ENCODE data around the gene UBA5. TPM values are rescaled to one million over a fixed set of nuclear protein-coding genes. Genes with fewer than 3 reads are reported as not detected.

The UBA5 gene
- total RNA-seq, 1 donor from 2014 or later = 38.2 TPM

DNA sequence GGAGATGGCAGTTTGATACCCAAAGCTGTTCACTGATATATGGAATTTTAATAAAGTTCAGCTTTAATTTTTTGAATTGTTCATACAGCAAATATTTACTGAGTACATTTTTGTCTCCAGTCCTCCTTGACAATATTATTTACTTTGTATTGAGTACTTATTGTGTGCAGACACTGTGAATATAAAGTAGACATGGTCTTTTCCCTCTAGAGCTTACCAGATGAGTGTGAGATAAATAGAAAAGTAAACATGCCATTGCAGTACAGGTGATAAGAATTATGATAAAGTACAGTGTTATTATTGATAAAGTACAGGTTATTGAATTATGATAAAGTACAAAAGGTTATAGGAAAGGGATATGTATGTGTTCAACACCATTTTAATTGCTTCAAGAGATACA lies 2.1 kb downstream of the UBA5 start:
- H3K9me3 Mint-ChIP-seq (ENCODE audit: low read depth) = no peaks in the 10 kb centered on the region
- DNase-seq (ENCODE audit: low spot score) = no peak
- no peaks in the 10 kb centered on the region for H3K27me3 Mint-ChIP-seq (ENCODE audit: low read depth)
- no peaks in the 10 kb centered on the region for H3K36me3 Mint-ChIP-seq (ENCODE audit: low read depth)
- TF ChIP-seq, protein P1, sequence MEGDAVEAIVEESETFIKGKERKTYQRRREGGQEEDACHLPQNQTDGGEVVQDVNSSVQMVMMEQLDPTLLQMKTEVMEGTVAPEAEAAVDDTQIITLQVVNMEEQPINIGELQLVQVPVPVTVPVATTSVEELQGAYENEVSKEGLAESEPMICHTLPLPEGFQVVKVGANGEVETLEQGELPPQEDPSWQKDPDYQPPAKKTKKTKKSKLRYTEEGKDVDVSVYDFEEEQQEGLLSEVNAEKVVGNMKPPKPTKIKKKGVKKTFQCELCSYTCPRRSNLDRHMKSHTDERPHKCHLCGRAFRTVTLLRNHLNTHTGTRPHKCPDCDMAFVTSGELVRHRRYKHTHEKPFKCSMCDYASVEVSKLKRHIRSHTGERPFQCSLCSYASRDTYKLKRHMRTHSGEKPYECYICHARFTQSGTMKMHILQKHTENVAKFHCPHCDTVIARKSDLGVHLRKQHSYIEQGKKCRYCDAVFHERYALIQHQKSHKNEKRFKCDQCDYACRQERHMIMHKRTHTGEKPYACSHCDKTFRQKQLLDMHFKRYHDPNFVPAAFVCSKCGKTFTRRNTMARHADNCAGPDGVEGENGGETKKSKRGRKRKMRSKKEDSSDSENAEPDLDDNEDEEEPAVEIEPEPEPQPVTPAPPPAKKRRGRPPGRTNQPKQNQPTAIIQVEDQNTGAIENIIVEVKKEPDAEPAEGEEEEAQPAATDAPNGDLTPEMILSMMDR (IDR thresholded peaks at IDR 0.05) = no peak
- H3K4me1 Mint-ChIP-seq (ENCODE audit: low read depth) = peaks cover 47% of the 10 kb centered on the region
- peak overlapping the region; percentile 11 for H3K4me3 Mint-ChIP-seq (ENCODE audit: unreplicated experiment)
- H3K27ac Mint-ChIP-seq (ENCODE audit: unreplicated experiment) = no peak overlapping the region

DNA sequence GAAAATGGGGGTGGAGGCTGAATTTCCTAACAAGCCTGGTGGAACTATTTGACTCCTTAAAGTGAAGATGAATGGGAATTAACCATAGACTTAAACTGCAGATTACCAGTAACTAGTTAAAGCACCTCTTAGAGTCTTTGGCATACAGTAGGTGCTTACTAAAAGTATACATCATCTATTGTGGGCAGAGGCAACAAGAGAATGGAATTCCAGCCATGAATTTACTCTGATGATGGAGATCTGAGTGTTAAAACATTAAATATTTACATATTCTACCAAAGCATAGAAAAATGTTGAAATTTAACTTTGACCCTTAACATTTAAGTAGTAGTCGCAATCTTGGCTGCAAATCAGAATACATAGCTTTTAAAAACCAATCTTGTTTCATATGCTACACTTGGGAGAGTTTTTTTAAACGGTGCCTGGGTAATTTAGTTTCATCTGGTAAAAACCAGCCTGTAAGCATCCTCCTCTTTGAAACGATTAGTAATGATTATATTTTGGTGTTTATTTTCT lies 5.2 kb downstream of the UBA5 start:
- Mint-ChIP-seq H3K27me3 (ENCODE audit: low read depth) (no peaks in the 10 kb centered on the region), H3K36me3 (ENCODE audit: low read depth) (peaks cover 1% of the 10 kb centered on the region), H3K27ac (ENCODE audit: unreplicated experiment) (no peak overlapping the region), H3K4me3 (ENCODE audit: unreplicated experiment) (no peak overlapping the region), H3K4me1 (ENCODE audit: low read depth) (peaks cover 37% of the 10 kb centered on the region), H3K9me3 (ENCODE audit: low read depth) (no peaks in the 10 kb centered on the region)
- DNase-seq (ENCODE audit: low spot score) = no peak
- TF ChIP-seq, protein P1 (IDR thresholded peaks at IDR 0.05) = no peak

DNA sequence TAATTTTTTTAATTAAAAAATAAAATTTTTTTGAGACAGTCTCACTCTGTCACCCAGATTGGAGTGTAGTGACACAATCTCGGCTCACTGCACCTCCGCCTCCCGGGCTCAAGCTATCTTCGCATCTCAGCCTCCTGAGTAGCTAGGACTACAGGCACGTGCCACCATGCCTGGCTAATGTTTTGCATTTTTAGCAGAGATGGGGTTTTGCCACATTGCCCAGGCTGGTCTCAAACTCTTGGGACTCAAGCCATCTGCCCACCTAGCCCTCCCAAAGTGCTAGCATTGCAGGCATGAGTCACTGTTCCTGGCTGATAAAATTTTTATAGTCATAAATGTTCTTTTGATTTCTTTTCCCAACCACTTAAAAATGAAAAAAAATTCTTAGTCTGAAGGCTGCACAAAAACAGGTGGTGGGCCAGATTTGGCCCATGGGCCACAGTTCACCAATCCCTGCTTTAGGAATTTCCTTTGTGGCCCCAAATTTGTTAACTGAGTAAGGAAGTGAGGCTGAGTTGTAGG lies 9.2 kb downstream of the UBA5 start:
- peaks cover 9% of the 10 kb centered on the region for H3K36me3 Mint-ChIP-seq (ENCODE audit: low read depth)
- no peak for DNase-seq (ENCODE audit: low spot score)
- H3K27ac Mint-ChIP-seq (ENCODE audit: unreplicated experiment) = peak overlapping the region; percentile 51
- no peaks in the 10 kb centered on the region for H3K27me3 Mint-ChIP-seq (ENCODE audit: low read depth)
- H3K4me1 Mint-ChIP-seq (ENCODE audit: low read depth) = peaks cover 16% of the 10 kb centered on the region
- TF ChIP-seq, protein P1 (IDR thresholded peaks at IDR 0.05) = no peak
- no peaks in the 10 kb centered on the region for H3K9me3 Mint-ChIP-seq (ENCODE audit: low read depth)
- H3K4me3 Mint-ChIP-seq (ENCODE audit: unreplicated experiment) = no peak overlapping the region

DNA sequence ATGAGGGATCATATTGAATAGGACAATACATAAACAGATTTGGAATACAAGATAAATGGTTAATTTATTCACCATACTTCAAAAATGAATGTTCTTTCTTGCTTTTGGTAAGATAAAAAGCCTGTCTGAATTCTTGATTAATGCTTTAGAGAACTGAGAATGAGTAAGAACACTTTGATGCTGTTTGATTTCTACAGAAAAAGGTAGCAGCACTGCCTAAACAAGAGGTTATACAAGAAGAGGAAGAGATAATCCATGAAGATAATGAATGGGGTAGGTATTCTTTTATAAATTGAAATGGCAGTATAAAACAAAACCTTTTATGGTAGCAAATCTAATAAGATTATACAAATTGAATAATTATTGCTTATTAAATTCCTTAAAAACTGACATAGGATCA lies 15.3 kb downstream of the UBA5 start:
- Mint-ChIP-seq H3K36me3 (ENCODE audit: low read depth) (peaks cover 18% of the 10 kb centered on the region), H3K4me1 (ENCODE audit: low read depth) (peaks cover 4% of the 10 kb centered on the region), H3K4me3 (ENCODE audit: unreplicated experiment) (no peak overlapping the region), H3K27me3 (ENCODE audit: low read depth) (no peaks in the 10 kb centered on the region), H3K9me3 (ENCODE audit: low read depth) (no peaks in the 10 kb centered on the region), H3K27ac (ENCODE audit: unreplicated experiment) (no peak overlapping the region)
- no peak for DNase-seq (ENCODE audit: low spot score)
- TF ChIP-seq, protein P1 (IDR thresholded peaks at IDR 0.05) = no peak

DNA sequence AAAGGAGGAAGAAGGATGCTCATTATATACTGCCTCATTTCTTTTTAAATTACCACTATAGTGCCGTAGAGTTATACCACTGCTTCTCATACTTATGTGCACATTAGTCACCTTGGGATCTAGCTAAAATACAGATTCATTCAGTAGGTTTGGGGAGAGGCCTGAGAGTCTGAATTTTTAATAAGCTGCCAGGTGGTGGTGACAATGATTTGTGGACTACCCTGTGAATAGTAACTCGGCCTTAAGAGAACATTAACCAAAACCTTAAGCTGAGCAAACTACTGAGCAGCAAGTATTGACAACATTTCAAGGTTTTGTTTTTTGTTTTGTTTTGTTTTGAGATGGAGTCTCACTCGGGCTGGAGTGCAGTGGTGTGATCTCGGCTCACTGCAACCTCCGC lies 19.8 kb downstream of the UBA5 start:
- peaks cover 13% of the 10 kb centered on the region for H3K36me3 Mint-ChIP-seq (ENCODE audit: low read depth)
- H3K27me3 Mint-ChIP-seq (ENCODE audit: low read depth) = no peaks in the 10 kb centered on the region
- peaks cover 4% of the 10 kb centered on the region for H3K4me1 Mint-ChIP-seq (ENCODE audit: low read depth)
- H3K27ac Mint-ChIP-seq (ENCODE audit: unreplicated experiment) = no peak overlapping the region
- H3K4me3 Mint-ChIP-seq (ENCODE audit: unreplicated experiment) = no peak overlapping the region
- TF ChIP-seq, protein P1 (IDR thresholded peaks at IDR 0.05) = no peak
- H3K9me3 Mint-ChIP-seq (ENCODE audit: low read depth) = no peaks in the 10 kb centered on the region
- no peak for DNase-seq (ENCODE audit: low spot score)

Data from chondrocyte (in vitro differentiated cells).